OCI-LY7 (cell line): ENCODE data around the gene CTNNA1. TPM values are rescaled to one million over a fixed set of nuclear protein-coding genes. Genes with fewer than 3 reads are reported as not detected.

Experiments
- BruUV-seq: library from RNA; stranded (reverse); fragments of 400-500 nt; replicated peaks from 2 replicates; lab custom pipeline; 2021; lab: Mats Ljungman, UMichigan
- CTCF ChIA-PET: fragments of 300-600 bp; sonication (Branson Sonifier 250); formaldehyde crosslinking; loops from one replicate; lab custom pipeline; 2022; ENCODE audit warnings: antibody characterized with exemption; ENCODE audit not compliant: unreplicated experiment; lab: Charles Lee
- POLR2A ChIA-PET: fragments of 300-600 bp; sonication (Branson Sonifier 250); formaldehyde crosslinking; loops from one replicate; lab custom pipeline; 2022; ENCODE audit warnings: antibody characterized with exemption; lab: Charles Lee
- DNase-seq: peaks from one replicate; pipeline ENCODE4 v3.0.0-alpha.2; 2015; ENCODE audit warnings: low spot score
- H2AFZ ChIP-seq: fragments of 200-600 bp; sonication (generic), shearing (Covaris generic); 2 replicates; pipeline ENCODE4 v1.6.1; 2014; ENCODE audit warnings: mild to moderate bottlenecking, antibody characterized with exemption, low read length, moderate library complexity
- H3K27ac ChIP-seq: fragments of 200-600 bp; sonication (generic); 2 replicates; pipeline ENCODE4 v1.5.1; 2014; ENCODE audit warnings: mixed run types, low read depth, mild to moderate bottlenecking, moderate library complexity, low read length, inconsistent platforms; ENCODE audit not compliant: poor library complexity, severe bottlenecking
- H3K36me3 ChIP-seq: fragments of 200-600 bp; sonication (generic); 2 replicates; pipeline ENCODE4 v1.6.1; 2014; ENCODE audit warnings: mild to moderate bottlenecking, antibody characterized with exemption, low read length, moderate library complexity, mixed read lengths; ENCODE audit not compliant: insufficient read depth
- H3K4me1 ChIP-seq: fragments of 200-600 bp; sonication (generic); 2 replicates; pipeline ENCODE4 v1.5.1; 2014; ENCODE audit warnings: mild to moderate bottlenecking, low read length; ENCODE audit not compliant: insufficient read depth, poor library complexity, severe bottlenecking
- H3K4me2 ChIP-seq: fragments of 200-600 bp; sonication (generic); 2 replicates; pipeline ENCODE4 v1.6.1; 2014; ENCODE audit warnings: mild to moderate bottlenecking, low read length
- H3K4me3 ChIP-seq: fragments of 200-600 bp; sonication (generic); 2 replicates; pipeline ENCODE4 v1.5.1; 2014; ENCODE audit warnings: mild to moderate bottlenecking, low read depth, low read length; ENCODE audit not compliant: poor library complexity, severe bottlenecking
- H3K79me2 ChIP-seq: fragments of 200-600 bp; sonication (generic); 2 replicates; pipeline ENCODE4 v1.6.1; 2016; ENCODE audit warnings: low read depth, mild to moderate bottlenecking, low read length, moderate library complexity, mixed read lengths; ENCODE audit not compliant: insufficient read depth
- H3K9me2 ChIP-seq: fragments of 200-600 bp; sonication (generic); 2 replicates; pipeline ENCODE4 v1.6.1; 2016; ENCODE audit warnings: mild to moderate bottlenecking, low read length, mixed read lengths; ENCODE audit not compliant: insufficient read depth
- H3K9me3 ChIP-seq: fragments of 200-600 bp; sonication (generic); 2 replicates; pipeline ENCODE4 v1.6.1; 2014; ENCODE audit warnings: mild to moderate bottlenecking, mixed run types, low read length, mixed read lengths
- H4K20me1 ChIP-seq: fragments of 200-600 bp; sonication (generic); 2 replicates; pipeline ENCODE4 v1.6.1; 2014; ENCODE audit warnings: mild to moderate bottlenecking, antibody characterized with exemption, low read length, moderate library complexity, mixed read lengths; ENCODE audit not compliant: insufficient read depth
- EZH2phosphoT487 ChIP-seq: fragments of 200-600 bp; sonication (generic); IDR thresholded peaks from 2 replicates; pipeline ENCODE4 v1.6.1; 2018; ENCODE audit warnings: low read depth, borderline replicate concordance, mild to moderate bottlenecking, mixed run types, antibody characterized with exemption, low read length, moderate library complexity, mixed read lengths
- intact Hi-C: fragments of 100-400 bp; cut with micrococcal nuclease; formaldehyde crosslinking; loops from one replicate; pipeline ENCODE4 v1.10.0; 2022; ENCODE audit not compliant: unreplicated experiment
- total RNA-seq, 2 experiments: library from RNA; depleted of rRNA in 1 of 2; stranded (reverse); fragments of >200 nt in 1 of 2; shearing (Covaris generic) in 1 of 2; gene quantifications; 2 replicates each; pipeline ENCODE4 v1.2.3, GENCODE V29; 2014 to 2022
- TF ChIP-seq, protein P1 (sequence below): fragments of 200-600 bp; sonication (generic); conservative IDR thresholded peaks from 2 replicates; pipeline ENCODE4 v1.5.1; 2014; ENCODE audit warnings: mild to moderate bottlenecking, antibody characterized with exemption, low read length, moderate library complexity, mixed read lengths

The CTNNA1 gene
- total RNA-seq, 2 experiments from 2014 or later: 40.4 to 42.7 TPM

GRCh38 chr5:138922494-138922893, 169.3 kb downstream of the CTNNA1 start:
- H3K79me2 ChIP-seq: no peaks in the 10 kb centered on the region
- DNase-seq: no peak
- H2AFZ ChIP-seq: no peak overlapping the region
- H4K20me1 ChIP-seq: no peaks in the 10 kb centered on the region
- H3K36me3 ChIP-seq: no peaks in the 10 kb centered on the region
- BruUV-seq: no TSS peak
- no peaks in the 10 kb centered on the region for H3K4me1 ChIP-seq
- ChIA-PET POLR2A (no interaction called here), CTCF (no interaction called here)
- no peak overlapping the region for H3K4me3 ChIP-seq
- no peak overlapping the region for H3K4me2 ChIP-seq
- intact Hi-C loops: no loop called here
- no peaks in the 10 kb centered on the region for H3K9me2 ChIP-seq
- no peaks in the 10 kb centered on the region for H3K9me3 ChIP-seq
- TF ChIP-seq, protein P1, sequence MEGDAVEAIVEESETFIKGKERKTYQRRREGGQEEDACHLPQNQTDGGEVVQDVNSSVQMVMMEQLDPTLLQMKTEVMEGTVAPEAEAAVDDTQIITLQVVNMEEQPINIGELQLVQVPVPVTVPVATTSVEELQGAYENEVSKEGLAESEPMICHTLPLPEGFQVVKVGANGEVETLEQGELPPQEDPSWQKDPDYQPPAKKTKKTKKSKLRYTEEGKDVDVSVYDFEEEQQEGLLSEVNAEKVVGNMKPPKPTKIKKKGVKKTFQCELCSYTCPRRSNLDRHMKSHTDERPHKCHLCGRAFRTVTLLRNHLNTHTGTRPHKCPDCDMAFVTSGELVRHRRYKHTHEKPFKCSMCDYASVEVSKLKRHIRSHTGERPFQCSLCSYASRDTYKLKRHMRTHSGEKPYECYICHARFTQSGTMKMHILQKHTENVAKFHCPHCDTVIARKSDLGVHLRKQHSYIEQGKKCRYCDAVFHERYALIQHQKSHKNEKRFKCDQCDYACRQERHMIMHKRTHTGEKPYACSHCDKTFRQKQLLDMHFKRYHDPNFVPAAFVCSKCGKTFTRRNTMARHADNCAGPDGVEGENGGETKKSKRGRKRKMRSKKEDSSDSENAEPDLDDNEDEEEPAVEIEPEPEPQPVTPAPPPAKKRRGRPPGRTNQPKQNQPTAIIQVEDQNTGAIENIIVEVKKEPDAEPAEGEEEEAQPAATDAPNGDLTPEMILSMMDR: no peak
- no peak for TF ChIP-seq EZH2phosphoT487
- H3K27ac ChIP-seq: no peak overlapping the region

- Histone ChIP-seq H3K79me2 (no peaks in the 10 kb centered on the region), H3K9me2 (no peaks in the 10 kb centered on the region), H3K27ac (no peak overlapping the region), H3K4me3 (no peak overlapping the region), H3K4me2 (no peak overlapping the region), H3K9me3 (no peaks in the 10 kb centered on the region), H3K36me3 (no peaks in the 10 kb centered on the region), H2AFZ (no peak overlapping the region), H3K4me1 (no peaks in the 10 kb centered on the region), H4K20me1 (no peaks in the 10 kb centered on the region)
- intact Hi-C loops: no loop called here
- BruUV-seq: no TSS peak
- CTCF ChIA-PET: no interaction called here
- no peak for DNase-seq
- POLR2A ChIA-PET: no interaction called here
- TF ChIP-seq, protein P1: no peak
- TF ChIP-seq EZH2phosphoT487: no peak
These were observed 171.9 kb downstream of the CTNNA1 start for GRCh38 chr5:138925090-138925635.

DNA sequence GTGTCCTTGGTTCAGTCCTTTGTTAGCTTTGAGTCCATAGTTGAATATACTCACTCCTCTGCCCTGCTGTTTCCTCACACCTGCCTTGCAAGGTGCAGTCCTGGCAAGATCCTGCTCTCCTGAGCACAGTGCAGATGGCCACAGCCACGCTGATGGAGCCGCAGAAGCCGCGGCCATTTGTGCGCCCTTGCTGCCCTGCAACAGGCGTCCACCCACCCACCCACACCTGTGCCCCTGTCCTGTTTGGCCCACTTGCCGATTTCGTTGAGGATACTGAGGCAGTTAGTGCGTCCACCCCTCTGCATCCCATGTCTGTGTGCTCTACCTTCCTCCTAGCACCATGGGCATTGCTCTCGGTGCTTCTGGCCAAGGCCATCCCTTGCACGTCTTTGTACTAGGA, 173.0 kb downstream of the CTNNA1 start:
- Histone ChIP-seq H3K4me3 (no peak overlapping the region), H3K4me2 (no peak overlapping the region), H3K36me3 (no peaks in the 10 kb centered on the region), H4K20me1 (no peaks in the 10 kb centered on the region), H3K27ac (no peak overlapping the region), H2AFZ (no peak overlapping the region), H3K4me1 (no peaks in the 10 kb centered on the region), H3K79me2 (no peaks in the 10 kb centered on the region), H3K9me3 (no peaks in the 10 kb centered on the region), H3K9me2 (no peaks in the 10 kb centered on the region)
- intact Hi-C loops: no loop called here
- TF ChIP-seq, protein P1: no peak
- BruUV-seq: no TSS peak
- POLR2A ChIA-PET: no interaction called here
- CTCF ChIA-PET: no interaction called here
- no peak for DNase-seq
